NCI-H2196 treated with DMSO at 0.1 percent for 48 hours (cell line): ENCODE results near the gene PRKCQ.
"Not testable (repeated sequence)": the region's sequence is repeated elsewhere in the genome, so short reads cannot be mapped to it uniquely, and the experiment has no call there.

ENCODE experiments used
- DNase-seq: peaks from one replicate; lab custom pipeline; 2025; ENCODE audit not compliant: unreplicated experiment; lab: John Stamatoyannopoulos, UW

The PRKCQ gene

DNA sequence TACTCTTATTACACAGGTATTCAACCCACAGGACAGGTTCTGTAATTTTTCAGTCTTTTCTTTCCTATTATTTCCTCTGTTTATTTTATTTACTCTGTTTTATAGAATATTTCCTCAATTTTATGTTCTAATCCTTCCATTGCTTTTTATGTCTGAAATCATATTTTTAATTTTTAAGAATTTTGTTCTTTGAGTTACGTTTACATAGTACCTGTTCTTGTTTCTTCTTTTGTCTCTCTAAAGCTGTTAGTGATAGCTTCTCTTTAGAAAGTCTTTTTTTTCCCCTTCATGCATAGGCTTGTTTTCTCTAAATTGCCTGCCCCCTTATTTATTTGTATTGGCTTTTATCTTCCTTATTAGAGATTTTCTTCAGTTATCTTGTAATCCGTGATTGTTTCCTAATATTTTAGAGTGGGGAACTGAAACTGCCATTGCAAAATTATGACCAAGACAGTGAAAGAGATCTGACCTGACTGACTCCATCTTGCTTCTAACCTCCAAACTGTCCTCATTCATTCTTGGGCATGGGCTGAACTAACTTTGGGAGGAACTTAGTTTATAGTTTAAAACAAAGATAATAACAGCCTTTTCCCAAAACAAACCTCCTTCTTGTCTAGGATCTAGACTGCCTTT is 189.7 kb downstream of the PRKCQ start:
- DNase-seq = no peak

DNA sequence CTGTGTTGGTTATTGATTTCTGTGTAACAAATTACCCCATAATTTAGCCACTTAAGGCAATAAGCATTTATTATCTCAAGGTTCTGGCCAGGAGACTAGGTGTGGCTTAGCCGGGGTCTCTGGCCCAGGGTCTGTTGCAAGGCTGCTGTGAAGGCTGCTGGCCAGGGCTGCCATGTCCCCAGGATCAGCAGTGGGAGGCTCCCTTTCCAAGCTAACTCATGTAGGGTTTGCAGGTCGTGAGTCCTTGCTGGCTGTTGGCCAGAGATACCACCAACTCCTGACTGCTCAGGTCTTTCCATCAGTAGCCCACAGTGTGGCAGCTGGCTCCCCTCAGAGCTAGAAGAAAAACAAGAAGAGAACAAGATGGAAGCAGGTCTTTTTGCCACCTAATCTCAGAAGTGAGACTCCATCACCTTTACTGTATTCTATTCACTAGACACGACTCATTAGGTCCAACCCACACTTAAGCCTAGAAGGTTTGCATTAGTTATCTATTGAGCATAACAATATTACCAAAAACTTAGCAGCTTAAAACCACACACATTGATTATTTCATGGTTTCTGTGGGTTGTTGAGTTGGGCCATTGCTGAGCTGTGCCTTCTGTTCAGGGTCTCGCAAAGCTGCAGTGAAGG is 191.7 kb downstream of the PRKCQ start:
- no peak for DNase-seq

DNA sequence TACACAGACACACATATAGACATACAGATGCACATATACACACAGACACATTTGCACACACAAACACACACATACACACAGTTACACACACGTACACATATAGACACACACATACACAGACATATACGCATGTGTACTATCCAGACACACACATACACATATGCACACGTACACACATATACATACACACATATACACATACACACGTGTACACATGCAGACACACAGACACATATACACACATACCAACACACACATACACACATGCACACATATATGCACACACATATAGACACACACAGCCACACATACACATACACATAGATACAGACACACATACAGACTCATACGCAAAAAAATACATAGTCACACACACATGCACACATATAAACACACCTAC is 193.1 kb downstream of the PRKCQ start:
- DNase-seq = no peak

- no peak for DNase-seq
Observed at GRCh38 chr10:6386346-6386745, 193.7 kb downstream of the PRKCQ start.

- DNase-seq = no peak
Observed at GRCh38 chr10:6385665-6386064, 194.4 kb downstream of the PRKCQ start.

- no peak for DNase-seq
Observed at GRCh38 chr10:6384847-6385246, 195.2 kb downstream of the PRKCQ start.

DNA sequence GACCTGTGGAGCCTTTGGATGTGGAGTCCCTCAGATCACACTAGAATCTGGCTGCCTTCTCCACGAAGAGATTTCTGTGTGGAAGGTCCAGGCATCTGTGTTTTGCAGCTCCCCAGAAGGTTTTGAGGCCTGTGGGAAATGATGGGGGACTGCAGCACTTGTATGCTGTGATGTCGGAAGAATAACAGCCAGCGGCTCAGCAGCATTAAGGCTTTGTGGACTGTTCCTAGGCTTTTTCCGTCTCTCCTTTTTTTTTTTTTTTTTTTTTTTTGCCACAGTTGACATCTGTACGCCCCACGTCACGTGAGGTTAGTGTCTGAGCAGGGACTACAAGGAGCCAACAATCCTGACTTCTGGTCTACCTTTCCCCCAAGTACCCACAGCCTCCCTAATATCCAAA is 196.0 kb downstream of the PRKCQ start:
- DNase-seq = no peak

DNA sequence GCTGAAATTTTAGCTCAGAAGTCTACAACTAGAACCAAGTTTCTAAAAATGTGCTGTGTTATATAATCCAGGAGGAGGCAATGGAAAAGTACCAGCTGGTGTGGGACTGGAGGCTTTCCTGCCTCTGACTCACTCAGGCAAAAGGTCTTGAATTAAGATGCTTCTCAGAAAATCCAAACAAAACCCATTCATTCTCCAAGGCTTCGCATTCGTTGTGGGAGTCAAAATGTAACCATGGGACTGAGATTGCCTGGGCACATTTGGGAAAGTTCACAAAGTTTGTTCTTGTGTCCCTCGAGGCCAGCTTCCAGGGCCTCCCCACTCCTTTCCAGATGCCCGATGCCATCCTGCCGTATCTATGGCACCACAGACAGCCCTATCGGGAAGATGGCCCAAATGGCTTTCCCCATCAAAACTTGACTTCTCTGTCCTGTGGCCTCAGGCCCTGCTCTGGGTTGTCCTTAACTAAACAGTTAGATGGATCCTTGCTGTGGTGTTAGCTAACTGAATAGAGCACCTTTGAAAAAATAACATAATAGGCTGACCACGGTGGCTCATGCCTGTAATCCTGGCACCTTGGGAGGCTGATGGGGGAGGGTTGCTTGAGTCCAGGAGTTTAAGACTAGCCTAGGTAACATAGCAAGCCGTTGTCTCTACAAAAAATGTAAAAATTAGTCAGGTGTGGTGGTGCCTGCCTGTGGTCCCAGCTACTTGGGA is 196.8 kb downstream of the PRKCQ start:
- no peak for DNase-seq

DNA sequence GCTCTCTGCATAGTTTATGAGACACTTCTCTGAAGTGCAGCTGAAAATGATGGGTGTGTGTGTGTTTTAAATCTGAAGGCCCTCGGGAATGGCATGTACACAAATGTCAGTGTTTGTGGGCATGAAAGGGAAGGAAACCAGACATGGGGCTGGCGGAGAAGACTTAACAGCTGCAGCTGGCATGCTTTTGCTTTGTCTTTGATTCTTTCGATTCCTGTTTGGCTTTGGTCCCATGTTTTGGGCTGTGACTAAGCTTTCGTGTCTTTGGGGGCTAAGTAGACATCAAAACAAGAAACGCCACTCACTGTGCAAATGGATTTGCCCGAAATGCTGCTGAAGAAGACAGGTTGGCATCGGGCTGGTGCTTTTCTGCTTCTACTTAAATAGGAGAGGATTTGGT is 198.0 kb downstream of the PRKCQ start:
- no peak for DNase-seq

DNA sequence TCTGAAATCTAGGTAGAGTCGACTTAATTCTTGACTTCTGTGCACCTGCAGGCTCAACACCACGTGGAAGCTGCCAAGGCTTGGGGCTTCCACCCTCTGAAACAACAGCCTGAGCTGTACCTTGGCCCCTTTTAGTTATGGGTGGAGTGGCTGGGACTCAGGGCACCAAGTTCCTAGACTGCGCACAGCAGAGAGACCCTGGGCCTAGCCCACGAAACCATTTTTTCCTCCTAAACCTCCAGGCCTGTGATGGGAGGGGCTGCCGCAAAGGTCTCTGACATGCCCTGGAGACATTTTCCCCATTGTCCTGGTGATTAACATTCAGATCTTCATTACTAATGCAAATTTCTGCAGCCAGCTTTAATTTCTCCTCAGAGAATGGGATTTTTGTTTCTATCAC is 199.6 kb downstream of the PRKCQ start:
- DNase-seq = not testable (repeated sequence)

DNA sequence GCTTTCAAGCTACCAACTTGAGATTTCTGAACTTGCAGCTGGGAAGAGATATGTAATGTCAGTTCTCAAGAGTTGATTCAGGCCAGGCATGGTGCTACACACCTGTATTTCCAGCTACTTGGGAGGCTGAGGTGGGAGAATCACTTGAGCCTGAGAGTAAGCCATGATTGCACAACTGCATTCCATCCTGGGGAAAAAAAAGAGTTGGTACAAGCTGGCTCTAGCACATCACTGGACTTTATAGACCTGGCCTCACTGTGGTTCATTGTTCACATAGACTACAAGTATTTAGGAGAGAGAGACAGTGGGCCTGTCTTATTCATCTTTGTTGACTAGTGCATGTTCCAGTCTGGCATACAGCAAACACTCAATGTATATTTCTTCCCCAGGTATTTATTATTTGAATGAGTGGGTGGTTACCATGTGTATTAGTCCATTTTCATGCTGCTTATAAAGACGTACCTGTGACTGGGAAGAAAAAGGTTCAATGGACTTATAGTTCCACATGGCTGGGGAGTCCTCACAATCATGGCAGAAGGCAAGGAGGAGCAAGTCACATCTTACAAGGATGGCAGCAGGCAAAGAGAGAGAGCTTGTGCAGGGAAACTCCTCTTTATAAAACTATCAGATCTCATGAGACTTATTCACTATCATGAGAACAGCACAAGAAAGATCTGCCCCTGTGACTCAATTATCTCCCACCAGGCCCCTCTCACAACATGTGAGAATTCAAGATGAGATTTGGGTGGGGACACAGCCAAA is 200.9 kb downstream of the PRKCQ start:
- DNase-seq = no peak
